Transverse colon (tissue), 4 donors: ENCODE measurements around the gene ATG4A. TPM values are rescaled to one million over a fixed set of nuclear protein-coding genes. Genes with fewer than 3 reads are reported as not detected.

Experiments used
- DNase-seq: peaks from one replicate; pipeline ENCODE4 v3.0.0-alpha.2; 2019
- H3K27ac ChIP-seq, 4 donors: fragments of 200-600 bp; sonication (generic); 2 replicates each; pipeline ENCODE4 v1.5.1; 2016 to 2018; ENCODE audit warnings: inconsistent platforms in 4 of 4
- H3K27me3 ChIP-seq: fragments of 200-600 bp; sonication (generic); 2 replicates; pipeline ENCODE4 v1.5.1; 2017; ENCODE audit warnings: inconsistent platforms
- H3K36me3 ChIP-seq, 4 donors: fragments of 200-600 bp; sonication (generic); 2 replicates each; pipeline ENCODE4 v1.5.1; 2017 to 2019; ENCODE audit warnings: inconsistent platforms in 4 of 4
- H3K4me1 ChIP-seq, 4 donors: fragments of 200-600 bp; sonication (generic); 2 replicates each; pipeline ENCODE4 v1.5.1; 2017 to 2020; ENCODE audit warnings: inconsistent platforms in 4 of 4
- H3K4me3 ChIP-seq, 4 donors: fragments of 200-600 bp; sonication (generic); 1 replicate in 1 of 4; 2 replicates in 3 of 4; pipeline versions ENCODE4 v1.5.1 to v1.6.1; 2017 to 2019; ENCODE audit warnings: inconsistent platforms in 4 of 4
- H3K9me3 ChIP-seq, 2 donors: fragments of 200-600 bp; sonication (generic); 2 replicates each; pipeline ENCODE4 v1.5.1; 2017 to 2019; ENCODE audit warnings: inconsistent platforms in 2 of 2
- CTCF ChIP-seq, 5 experiments: fragments of 200-600 bp in 3 of 5; fragments of 450-650 bp in 2 of 5; sonication (generic) in 3 of 5; IDR thresholded peaks; 1 replicate in 2 of 5; 2 replicates in 3 of 5; pipeline ENCODE4 v1.5.1; 2016 to 2017; ENCODE audit warnings: antibody characterized with exemption in 5 of 5, inconsistent platforms in 3 of 5, mild to moderate bottlenecking in 2 of 5, moderate library complexity in 1 of 5
- EP300 ChIP-seq: sonication (generic); formaldehyde crosslinking; IDR thresholded peaks from one replicate; pipeline ENCODE4 v1.6.1; 2017; ENCODE audit warnings: antibody characterized with exemption, low read depth
- POLR2A ChIP-seq: fragments of 450-650 bp; IDR thresholded peaks from one replicate; pipeline ENCODE4 v1.6.1; 2016; ENCODE audit warnings: antibody characterized with exemption, mild to moderate bottlenecking, moderate library complexity
- POLR2AphosphoS5 ChIP-seq, 3 donors: sonication (generic); formaldehyde crosslinking; IDR thresholded peaks; one replicate each; pipeline ENCODE4 v1.6.1; 2016; ENCODE audit warnings: antibody characterized with exemption in 3 of 3
- WGBS, 2 donors: methylation state at CpG; one replicate each; pipeline ENCODE4 v1.1.5; 2018; ENCODE audit warnings: low coverage in 1 of 2; 5-methylcytosine and 5-hydroxymethylcytosine counted together
- in situ Hi-C, 4 donors: fragments of 200-750 bp; cut with MboI; loops; one replicate each; pipeline versions ENCODE4 v1.15.0 to v1.15.1; 2017; ENCODE audit warnings: low sequenced_read_pairs in 3 of 4, low pct_ligation_motif_present in 1 of 4, low pct_unique_long_range_greater_than_20kb in 1 of 4
- intact Hi-C: fragments of 100-400 bp; cut with DNase I; formaldehyde crosslinking; loops from one replicate; pipeline ENCODE4 v1.15.1; 2023; ENCODE audit warnings: low total_unique reads
- total RNA-seq, 4 donors: library from RNA; depleted of rRNA; stranded (reverse); fragments of >200 nt; gene quantifications; one replicate each; pipeline ENCODE4 v1.1.0, GENCODE V29; 2016

ATG4A gene
- total RNA-seq, result 10 to 100 TPM in 3 of 4 donors, 1 to 10 TPM in 1; 3.2 to 20.9 (median 13.1) TPM

- H3K27ac ChIP-seq, result peak within 1 kb of the TSS; percentile 82 to 94 (median 88)
- in situ Hi-C loops, result no loop called here
- peak; percentile 94 for DNase-seq
- H3K4me3 ChIP-seq, result peak within 1 kb of the TSS; percentile 50 to 73 (median 57)
- intact Hi-C loops, result no loop called here
- H3K36me3 ChIP-seq, result no peaks in the 10 kb centered on the region
- H3K9me3 ChIP-seq, result no peaks in the 10 kb centered on the region
- peaks cover 0 to 22% (median 4%) of the 10 kb centered on the region in 4 donors for H3K4me1 ChIP-seq
- H3K27me3 ChIP-seq, result no peaks in the 10 kb centered on the region
- peak; percentile 72 to 87 (median 85) for TF ChIP-seq POLR2AphosphoS5 (IDR thresholded peaks at IDR 0.05)
- peak; percentile 84 for TF ChIP-seq POLR2A
- no peak for TF ChIP-seq EP300
- TF ChIP-seq CTCF (IDR thresholded peaks at IDR 0.05), result peak in 1 of 5 experiments; percentile 25
- 50% methylated on average over 47 of the region's 47 CpGs; no CpG with 5 or more reads in 1 of the 2 donors for WGBS, 2 donors
Measured at GRCh38 chrX:108091264-108091877, at the start of gene ATG4A, which contains the start of gene PSMD10. Gene ATG4A, plus strand, starts transcription at chrX:108091778. Its CDS starts 49 bp downstream, at chrX:108091827. Gene PSMD10, minus strand, starts transcription at chrX:108091542. Its CDS starts 22 bp downstream, at chrX:108091520.

- intact Hi-C loops (no loop called here), in situ Hi-C loops (no loop called here)
- TF ChIP-seq POLR2A, result no peak
- no peaks in the 10 kb centered on the region for H3K27me3 ChIP-seq
- 73 to 79% methylated on average over 3 to 10 of the region's 10 CpGs for WGBS, 2 donors
- H3K27ac ChIP-seq, result no peak within 1 kb of the TSS
- no peak for DNase-seq
- no peaks in the 10 kb centered on the region for H3K4me1 ChIP-seq
- no peak within 1 kb of the TSS for H3K4me3 ChIP-seq
- no peaks in the 10 kb centered on the region for H3K36me3 ChIP-seq
- no peaks in the 10 kb centered on the region for H3K9me3 ChIP-seq
Measured at GRCh38 chrX:108044554-108045256, 46.9 kb upstream of the ATG4A start, which contains the start of gene VSIG1. Gene VSIG1, plus strand, starts transcription at chrX:108045065. Its CDS starts 66 bp downstream, at chrX:108045131.

GRCh38 chrX:108049649-108050048, 41.9 kb upstream of the ATG4A start:
- Histone ChIP-seq H3K9me3 (no peaks in the 10 kb centered on the region), H3K4me1 (no peaks in the 10 kb centered on the region), H3K27me3 (no peaks in the 10 kb centered on the region), H3K4me3 (no peak overlapping the region), H3K36me3 (no peaks in the 10 kb centered on the region), H3K27ac (no peak overlapping the region)
- intact Hi-C loops, result no loop called here
- TF ChIP-seq POLR2AphosphoS5 (IDR thresholded peaks at IDR 0.05) (no peak), POLR2A (no peak), CTCF (IDR thresholded peaks at IDR 0.05) (no peak), EP300 (no peak)
- WGBS, 2 donors, result 63% methylated on average over 1 of the region's 1 CpG; no CpG with 5 or more reads in 1 of the 2 donors
- in situ Hi-C loops, result no loop called here
- no peak for DNase-seq

- in situ Hi-C loops, result no loop called here
- Histone ChIP-seq H3K27me3 (no peaks in the 10 kb centered on the region), H3K4me1 (no peaks in the 10 kb centered on the region), H3K36me3 (no peaks in the 10 kb centered on the region), H3K9me3 (no peaks in the 10 kb centered on the region), H3K4me3 (no peak overlapping the region), H3K27ac (no peak overlapping the region)
- intact Hi-C loops, result no loop called here
- TF ChIP-seq POLR2A (no peak), CTCF (IDR thresholded peaks at IDR 0.05) (no peak), POLR2AphosphoS5 (IDR thresholded peaks at IDR 0.05) (no peak), EP300 (no peak)
- DNase-seq, result no peak
Measured at GRCh38 chrX:108053218-108053617, 38.4 kb upstream of the ATG4A start.
